HEK293 (cell line): Measurements from ENCODE around the gene AFF3.
A peak's percentile ranks its signal among the peaks of the same experiment; 100 is the strongest.

Experiments
- CTCF ChIA-PET: fragments of 350-600 bp; formaldehyde crosslinking; extraction: SDS; loops from one replicate; lab custom pipeline; 2021; ENCODE audit warnings: antibody characterized with exemption; lab: Yijun Ruan, JAX
- POLR2A ChIA-PET: fragments of 300-600 bp; formaldehyde crosslinking; extraction: SDS; loops from one replicate; lab custom pipeline; 2020; ENCODE audit warnings: antibody characterized with exemption, inconsistent platforms; lab: Yijun Ruan, JAX
- H3K27ac ChIP-seq: fragments of 200-500 bp; sonication (Bioruptor generic); 2 replicates; pipeline ENCODE4 v1.5.1; 2014; ENCODE audit warnings: low read depth, low read length, control low read depth, inconsistent platforms; ENCODE audit errors: extremely low read depth
- H3K36me3 ChIP-seq, 2 experiments: fragments of 200-500 bp in 1 of 2; sonication (Bioruptor generic) in 1 of 2; 1 replicate in 1 of 2; 2 replicates in 1 of 2; pipeline ENCODE4 v1.5.1; 2014 to 2017; ENCODE audit warnings: inconsistent platforms in 2 of 2, low read length in 2 of 2; ENCODE audit not compliant: control insufficient read depth in 2 of 2, insufficient read depth in 1 of 2
- H3K4me1 ChIP-seq: fragments of 200-500 bp; sonication (Bioruptor generic); 2 replicates; pipeline ENCODE4 v1.5.1; 2014; ENCODE audit warnings: mild to moderate bottlenecking, low read length, inconsistent platforms; ENCODE audit not compliant: control insufficient read depth, insufficient read depth
- H3K4me3 ChIP-seq: 2 replicates; pipeline ENCODE4 v1.5.1; 2011; ENCODE audit warnings: low read depth, mild to moderate bottlenecking, control low read depth, low read length, moderate library complexity
- H3K9me3 ChIP-seq: fragments of 200-500 bp; sonication (Bioruptor generic); 2 replicates; pipeline ENCODE4 v1.5.1; 2014; ENCODE audit warnings: low read depth, low read length, inconsistent platforms; ENCODE audit not compliant: control insufficient read depth, insufficient read depth
- BCL11A ChIP-seq: fragments of 450-650 bp; formaldehyde crosslinking; IDR thresholded peaks from 2 replicates; pipeline ENCODE4 v1.5.1; 2016; ENCODE audit warnings: low read depth, missing biosample characterization, missing genetic modification characterization
- KLF9 ChIP-seq: fragments of 450-650 bp; formaldehyde crosslinking; IDR thresholded peaks from 2 replicates; pipeline ENCODE4 v1.5.1; 2016; ENCODE audit warnings: missing biosample characterization, missing genetic modification characterization, low read depth
- MEIS1 ChIP-seq: sonication (generic); formaldehyde crosslinking; IDR thresholded peaks from 2 replicates; pipeline ENCODE4 v1.8.1; 2022; ENCODE audit warnings: missing genetic modification reagents, mild to moderate bottlenecking, borderline replicate concordance
- OSR2 ChIP-seq: fragments of 450-650 bp; formaldehyde crosslinking; IDR thresholded peaks from 2 replicates; pipeline ENCODE4 v1.5.1; 2016; ENCODE audit warnings: missing biosample characterization, missing genetic modification characterization
- OVOL3 ChIP-seq: fragments of 450-650 bp; formaldehyde crosslinking; IDR thresholded peaks from 2 replicates; pipeline ENCODE4 v1.5.1; 2016; ENCODE audit warnings: missing biosample characterization, missing genetic modification characterization
- PRDM1 ChIP-seq: fragments of 450-650 bp; formaldehyde crosslinking; IDR thresholded peaks from 2 replicates; pipeline ENCODE4; 2016; ENCODE audit warnings: missing biosample characterization, missing genetic modification characterization
- SP7 ChIP-seq: fragments of 450-650 bp; formaldehyde crosslinking; IDR thresholded peaks from 2 replicates; pipeline ENCODE4 v1.5.1; 2016; ENCODE audit warnings: missing biosample characterization, missing genetic modification characterization
- WT1 ChIP-seq: fragments of 450-650 bp; formaldehyde crosslinking; IDR thresholded peaks from 2 replicates; pipeline ENCODE4 v1.5.1; 2016; ENCODE audit warnings: missing biosample characterization, missing genetic modification characterization
- ZBTB20 ChIP-seq: fragments of 450-650 bp; formaldehyde crosslinking; IDR thresholded peaks from 2 replicates; pipeline ENCODE4 v1.5.1; 2016; ENCODE audit warnings: missing biosample characterization, missing genetic modification characterization
- ZBTB21 ChIP-seq: fragments of 450-650 bp; formaldehyde crosslinking; IDR thresholded peaks from 2 replicates; pipeline ENCODE4 v1.5.1; 2017; ENCODE audit warnings: missing biosample characterization, missing genetic modification characterization
- ZNF133 ChIP-seq: fragments of 450-650 bp; formaldehyde crosslinking; IDR thresholded peaks from 2 replicates; pipeline ENCODE4 v1.5.1; 2016; ENCODE audit warnings: missing biosample characterization, missing genetic modification characterization
- ZNF184 ChIP-seq: fragments of 450-650 bp; IDR thresholded peaks from 2 replicates; pipeline ENCODE4 v1.5.1; 2018; ENCODE audit warnings: missing biosample characterization, mild to moderate bottlenecking, missing genetic modification characterization
- ZNF19 ChIP-seq: fragments of 450-650 bp; formaldehyde crosslinking; IDR thresholded peaks from 2 replicates; pipeline ENCODE4; 2016; ENCODE audit warnings: missing biosample characterization, missing genetic modification characterization, low read depth
- ZNF221 ChIP-seq: fragments of 450-650 bp; formaldehyde crosslinking; IDR thresholded peaks from 2 replicates; pipeline ENCODE4 v1.5.1; 2017; ENCODE audit warnings: missing biosample characterization, missing genetic modification characterization, borderline replicate concordance
- ZNF366 ChIP-seq: fragments of 450-650 bp; formaldehyde crosslinking; conservative IDR thresholded peaks from 2 replicates; pipeline ENCODE4 v1.5.1; 2016; ENCODE audit warnings: missing biosample characterization, missing genetic modification characterization
- ZNF510 ChIP-seq: fragments of 450-650 bp; formaldehyde crosslinking; IDR thresholded peaks from 2 replicates; pipeline ENCODE4 v1.5.1; 2018; ENCODE audit warnings: mild to moderate bottlenecking, missing genetic modification characterization, missing biosample characterization; ENCODE audit not compliant: insufficient replicate concordance
- ZNF521 ChIP-seq: fragments of 450-650 bp; formaldehyde crosslinking; IDR thresholded peaks from 2 replicates; pipeline ENCODE4 v1.5.1; 2017; ENCODE audit warnings: missing biosample characterization, mild to moderate bottlenecking, missing genetic modification characterization
- ZNF560 ChIP-seq: fragments of 450-650 bp; formaldehyde crosslinking; IDR thresholded peaks from 2 replicates; pipeline ENCODE4 v1.5.1; 2017; ENCODE audit warnings: missing biosample characterization, missing genetic modification characterization, borderline replicate concordance
- ZNF626 ChIP-seq: fragments of 450-650 bp; sonication (Bioruptor Pico); formaldehyde crosslinking; IDR thresholded peaks from 2 replicates; pipeline ENCODE4 v1.5.1; 2018; ENCODE audit warnings: missing biosample characterization, missing genetic modification characterization, inconsistent platforms
- ZNF654 ChIP-seq: fragments of 450-650 bp; formaldehyde crosslinking; IDR thresholded peaks from 2 replicates; pipeline ENCODE4 v1.5.1; 2016; ENCODE audit warnings: low read depth, missing biosample characterization, missing genetic modification characterization
- ZNF660 ChIP-seq: fragments of 450-650 bp; IDR thresholded peaks from 2 replicates; pipeline ENCODE4 v1.5.1; 2018; ENCODE audit warnings: missing biosample characterization, mild to moderate bottlenecking, missing genetic modification characterization
- ZNF785 ChIP-seq: fragments of 450-650 bp; formaldehyde crosslinking; IDR thresholded peaks from 2 replicates; pipeline ENCODE4 v1.5.1; 2016; ENCODE audit warnings: missing biosample characterization, missing genetic modification characterization
- TF ChIP-seq, protein P1 (sequence below): fragments of 450-650 bp; formaldehyde crosslinking; IDR thresholded peaks from 2 replicates; pipeline ENCODE4 v1.5.0; 2017; ENCODE audit warnings: missing biosample characterization, missing genetic modification characterization, borderline replicate concordance
- TF ChIP-seq, protein P2 (sequence below): fragments of 450-650 bp; formaldehyde crosslinking; IDR thresholded peaks from 2 replicates; pipeline ENCODE4 v1.5.1; 2017; ENCODE audit warnings: missing biosample characterization, missing genetic modification characterization
- TF ChIP-seq, protein P3 (sequence below): fragments of 450-650 bp; formaldehyde crosslinking; IDR thresholded peaks from 2 replicates; pipeline ENCODE4 v1.5.1; 2017; ENCODE audit warnings: missing biosample characterization, missing genetic modification characterization
- TF ChIP-seq, protein P4 (sequence below): fragments of 450-650 bp; formaldehyde crosslinking; IDR thresholded peaks from 2 replicates; pipeline ENCODE4 v1.5.1; 2016; ENCODE audit warnings: missing biosample characterization, missing genetic modification characterization
- TF ChIP-seq, protein P5 (sequence below): fragments of 450-650 bp; formaldehyde crosslinking; IDR thresholded peaks from 2 replicates; pipeline ENCODE4 v1.5.1; 2016; ENCODE audit warnings: missing biosample characterization, missing genetic modification characterization, low read depth

AFF3 gene

DNA sequence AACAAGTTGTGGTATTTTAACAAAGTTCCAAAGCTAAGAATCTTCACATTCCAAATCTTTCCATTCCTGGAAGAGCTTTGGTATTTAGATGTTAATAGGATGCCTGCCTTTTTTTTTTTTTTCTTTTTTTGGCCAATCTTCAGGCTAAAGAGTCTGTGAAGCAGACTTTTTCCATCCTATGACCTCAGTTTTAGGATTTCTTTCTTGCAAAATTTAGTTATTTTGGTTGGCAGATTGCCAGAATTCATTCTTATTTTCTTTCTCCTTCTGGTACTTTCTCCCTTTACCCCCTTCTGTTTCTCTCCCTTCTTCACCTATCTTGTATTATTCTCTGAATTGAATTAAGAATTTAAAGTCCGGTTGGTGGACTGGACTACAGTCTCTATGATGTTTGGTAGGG, 434.8 kb downstream of the AFF3 start (continued):
- TF ChIP-seq ZNF785 (tag by site-specific recombination) (no peak), OVOL3 (tag by site-specific recombination) (no peak), OSR2 (tag by site-specific recombination) (no peak), ZBTB21 (tag by site-specific recombination) (no peak), ZNF221 (tag by site-specific recombination) (0 out of 2 replicates have a peak, but pooled peaks have one; percentile 56), ZNF366 (tag by site-specific recombination) (0 out of 2 replicates have a peak, but pooled peaks have one; percentile 11), ZNF184 (tag by site-specific recombination) (no peak), ZNF626 (tag by site-specific recombination) (no peak), PRDM1 (peak; percentile 50; the same call in 1 of the 2 replicates), ZNF660 (tag by site-specific recombination) (no peak), KLF9 (tag by site-specific recombination) (no peak), WT1 (tag by site-specific recombination) (no peak), MEIS1 (CRISPR knock-in tag) (no peak), ZBTB20 (tag by site-specific recombination) (no peak), SP7 (tag by site-specific recombination) (no peak), ZNF19 (no peak)
- TF ChIP-seq, protein P1, sequence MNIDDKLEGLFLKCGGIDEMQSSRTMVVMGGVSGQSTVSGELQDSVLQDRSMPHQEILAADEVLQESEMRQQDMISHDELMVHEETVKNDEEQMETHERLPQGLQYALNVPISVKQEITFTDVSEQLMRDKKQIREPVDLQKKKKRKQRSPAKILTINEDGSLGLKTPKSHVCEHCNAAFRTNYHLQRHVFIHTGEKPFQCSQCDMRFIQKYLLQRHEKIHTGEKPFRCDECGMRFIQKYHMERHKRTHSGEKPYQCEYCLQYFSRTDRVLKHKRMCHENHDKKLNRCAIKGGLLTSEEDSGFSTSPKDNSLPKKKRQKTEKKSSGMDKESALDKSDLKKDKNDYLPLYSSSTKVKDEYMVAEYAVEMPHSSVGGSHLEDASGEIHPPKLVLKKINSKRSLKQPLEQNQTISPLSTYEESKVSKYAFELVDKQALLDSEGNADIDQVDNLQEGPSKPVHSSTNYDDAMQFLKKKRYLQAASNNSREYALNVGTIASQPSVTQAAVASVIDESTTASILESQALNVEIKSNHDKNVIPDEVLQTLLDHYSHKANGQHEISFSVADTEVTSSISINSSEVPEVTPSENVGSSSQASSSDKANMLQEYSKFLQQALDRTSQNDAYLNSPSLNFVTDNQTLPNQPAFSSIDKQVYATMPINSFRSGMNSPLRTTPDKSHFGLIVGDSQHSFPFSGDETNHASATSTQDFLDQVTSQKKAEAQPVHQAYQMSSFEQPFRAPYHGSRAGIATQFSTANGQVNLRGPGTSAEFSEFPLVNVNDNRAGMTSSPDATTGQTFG, result no peak
- TF ChIP-seq, protein P2, sequence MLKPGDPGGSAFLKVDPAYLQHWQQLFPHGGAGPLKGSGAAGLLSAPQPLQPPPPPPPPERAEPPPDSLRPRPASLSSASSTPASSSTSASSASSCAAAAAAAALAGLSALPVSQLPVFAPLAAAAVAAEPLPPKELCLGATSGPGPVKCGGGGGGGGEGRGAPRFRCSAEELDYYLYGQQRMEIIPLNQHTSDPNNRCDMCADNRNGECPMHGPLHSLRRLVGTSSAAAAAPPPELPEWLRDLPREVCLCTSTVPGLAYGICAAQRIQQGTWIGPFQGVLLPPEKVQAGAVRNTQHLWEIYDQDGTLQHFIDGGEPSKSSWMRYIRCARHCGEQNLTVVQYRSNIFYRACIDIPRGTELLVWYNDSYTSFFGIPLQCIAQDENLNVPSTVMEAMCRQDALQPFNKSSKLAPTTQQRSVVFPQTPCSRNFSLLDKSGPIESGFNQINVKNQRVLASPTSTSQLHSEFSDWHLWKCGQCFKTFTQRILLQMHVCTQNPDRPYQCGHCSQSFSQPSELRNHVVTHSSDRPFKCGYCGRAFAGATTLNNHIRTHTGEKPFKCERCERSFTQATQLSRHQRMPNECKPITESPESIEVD (tag by site-specific recombination), result peak; percentile 59; the same call in 1 of the 2 replicates
- TF ChIP-seq, protein P3, sequence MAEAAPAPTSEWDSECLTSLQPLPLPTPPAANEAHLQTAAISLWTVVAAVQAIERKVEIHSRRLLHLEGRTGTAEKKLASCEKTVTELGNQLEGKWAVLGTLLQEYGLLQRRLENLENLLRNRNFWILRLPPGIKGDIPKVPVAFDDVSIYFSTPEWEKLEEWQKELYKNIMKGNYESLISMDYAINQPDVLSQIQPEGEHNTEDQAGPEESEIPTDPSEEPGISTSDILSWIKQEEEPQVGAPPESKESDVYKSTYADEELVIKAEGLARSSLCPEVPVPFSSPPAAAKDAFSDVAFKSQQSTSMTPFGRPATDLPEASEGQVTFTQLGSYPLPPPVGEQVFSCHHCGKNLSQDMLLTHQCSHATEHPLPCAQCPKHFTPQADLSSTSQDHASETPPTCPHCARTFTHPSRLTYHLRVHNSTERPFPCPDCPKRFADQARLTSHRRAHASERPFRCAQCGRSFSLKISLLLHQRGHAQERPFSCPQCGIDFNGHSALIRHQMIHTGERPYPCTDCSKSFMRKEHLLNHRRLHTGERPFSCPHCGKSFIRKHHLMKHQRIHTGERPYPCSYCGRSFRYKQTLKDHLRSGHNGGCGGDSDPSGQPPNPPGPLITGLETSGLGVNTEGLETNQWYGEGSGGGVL (tag by site-specific recombination), result no peak
- TF ChIP-seq, protein P4, sequence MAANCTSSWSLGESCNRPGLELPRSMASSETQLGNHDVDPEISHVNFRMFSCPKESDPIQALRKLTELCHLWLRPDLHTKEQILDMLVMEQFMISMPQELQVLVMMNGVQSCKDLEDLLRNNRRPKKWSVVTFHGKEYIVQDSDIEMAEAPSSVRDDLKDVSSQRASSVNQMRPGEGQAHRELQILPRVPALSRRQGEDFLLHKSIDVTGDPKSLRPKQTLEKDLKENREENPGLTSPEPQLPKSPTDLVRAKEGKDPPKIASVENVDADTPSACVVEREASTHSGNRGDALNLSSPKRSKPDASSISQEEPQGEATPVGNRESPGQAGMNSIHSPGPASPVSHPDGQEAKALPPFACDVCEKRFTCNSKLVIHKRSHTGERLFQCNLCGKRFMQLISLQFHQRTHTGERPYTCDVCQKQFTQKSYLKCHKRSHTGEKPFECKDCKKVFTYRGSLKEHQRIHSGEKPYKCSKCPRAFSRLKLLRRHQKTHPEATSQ, result no peak

DNA sequence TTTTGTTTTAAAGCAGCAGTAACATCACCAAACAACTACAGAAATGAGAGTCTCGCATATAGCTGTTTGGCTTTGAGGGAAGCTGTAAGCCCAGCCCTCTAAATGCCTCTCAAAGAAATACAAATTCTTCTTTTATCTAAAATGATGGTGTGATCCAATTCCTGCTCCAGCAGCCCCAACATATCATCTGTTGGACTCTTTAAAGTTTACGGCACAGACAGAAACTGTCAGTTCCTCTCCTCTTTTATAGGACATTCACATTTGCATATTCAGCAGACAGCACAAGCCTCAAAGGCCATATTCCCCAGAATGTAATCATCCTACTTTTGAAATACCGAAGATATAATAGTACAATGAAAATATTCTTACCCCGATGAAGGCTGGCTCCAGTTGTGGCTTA, 435.7 kb downstream of the AFF3 start:
- ChIA-PET POLR2A (no interaction called here), CTCF (interaction anchor here (1.1 kb wide), 1 partner anchor 14 kb away, joined by 5 read pairs; no protein-coding TSS in a partner anchor)
- Histone ChIP-seq H3K27ac (peak overlapping the region; percentile 22), H3K36me3 (no peaks in the 10 kb centered on the region), H3K9me3 (no peaks in the 10 kb centered on the region), H3K4me3 (no peak overlapping the region), H3K4me1 (peaks cover 22% of the 10 kb centered on the region)
- TF ChIP-seq MEIS1 (CRISPR knock-in tag), result no peak
- TF ChIP-seq BCL11A (tag by site-specific recombination), result no peak
- no peak for TF ChIP-seq ZNF510
- no peak for TF ChIP-seq ZNF521 (tag by site-specific recombination)
- TF ChIP-seq, protein P3 (tag by site-specific recombination), result no peak
- TF ChIP-seq, protein P5, sequence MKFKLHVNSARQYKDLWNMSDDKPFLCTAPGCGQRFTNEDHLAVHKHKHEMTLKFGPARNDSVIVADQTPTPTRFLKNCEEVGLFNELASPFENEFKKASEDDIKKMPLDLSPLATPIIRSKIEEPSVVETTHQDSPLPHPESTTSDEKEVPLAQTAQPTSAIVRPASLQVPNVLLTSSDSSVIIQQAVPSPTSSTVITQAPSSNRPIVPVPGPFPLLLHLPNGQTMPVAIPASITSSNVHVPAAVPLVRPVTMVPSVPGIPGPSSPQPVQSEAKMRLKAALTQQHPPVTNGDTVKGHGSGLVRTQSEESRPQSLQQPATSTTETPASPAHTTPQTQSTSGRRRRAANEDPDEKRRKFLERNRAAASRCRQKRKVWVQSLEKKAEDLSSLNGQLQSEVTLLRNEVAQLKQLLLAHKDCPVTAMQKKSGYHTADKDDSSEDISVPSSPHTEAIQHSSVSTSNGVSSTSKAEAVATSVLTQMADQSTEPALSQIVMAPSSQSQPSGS (tag by site-specific recombination), result no peak
- TF ChIP-seq ZNF560 (tag by site-specific recombination), result no peak
- TF ChIP-seq ZNF654 (tag by site-specific recombination), result no peak
- TF ChIP-seq ZNF133, result no peak
